ENCODE measurements around the gene ANXA2.

Gene ANXA2

DNA sequence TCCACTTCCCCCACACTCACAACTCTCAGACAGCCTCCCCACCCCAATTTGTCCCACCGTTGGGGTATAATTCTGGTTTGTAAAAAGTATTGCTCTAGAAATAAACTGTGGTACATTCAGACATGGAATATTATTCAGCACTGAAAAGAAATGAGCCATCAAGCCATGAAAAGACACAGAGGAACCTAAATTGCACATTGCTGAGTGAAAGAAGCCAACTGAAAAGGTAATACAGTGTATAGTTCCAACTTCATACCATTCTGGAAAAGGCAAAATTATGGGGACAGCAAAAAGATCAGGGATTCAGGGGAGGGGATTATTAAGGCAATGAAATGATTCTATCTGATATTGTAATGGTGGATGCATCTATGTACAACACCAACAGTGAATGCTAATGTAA lies 10.5 kb downstream of the ANXA2 start:
- DNase-seq (ENCODE audit: low read depth) = no peak

- DNase-seq (ENCODE audit: low read depth) = no peak
These were observed 11.2 kb downstream of the ANXA2 start for GRCh38 chr15:60386615-60387014.

- DNase-seq (ENCODE audit: low read depth) = no peak
These were observed 11.9 kb downstream of the ANXA2 start for GRCh38 chr15:60385620-60386552.

GRCh38 chr15:60384526-60385126 lies 13.2 kb downstream of the ANXA2 start:
- no peak for DNase-seq (ENCODE audit: low read depth)

DNA sequence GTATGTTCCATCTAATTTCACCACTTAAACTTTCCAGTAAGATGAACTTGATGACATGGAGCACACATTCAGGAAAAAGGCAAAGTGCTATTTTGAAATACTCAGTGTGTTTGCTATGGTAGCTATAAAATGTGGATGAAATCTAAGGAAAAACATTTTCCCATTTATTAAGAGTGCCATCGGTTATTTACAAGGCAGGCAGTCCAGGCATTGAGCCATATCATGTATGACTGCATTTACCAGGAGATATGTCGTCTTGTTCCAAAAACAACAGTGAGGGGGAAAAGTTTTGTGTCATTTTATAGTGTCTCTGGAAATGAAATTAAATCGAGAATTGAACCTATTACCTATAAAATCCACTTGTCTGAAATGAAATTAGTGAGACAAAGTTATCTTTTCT lies 13.7 kb downstream of the ANXA2 start:
- no peak for DNase-seq (ENCODE audit: low read depth)

DNA sequence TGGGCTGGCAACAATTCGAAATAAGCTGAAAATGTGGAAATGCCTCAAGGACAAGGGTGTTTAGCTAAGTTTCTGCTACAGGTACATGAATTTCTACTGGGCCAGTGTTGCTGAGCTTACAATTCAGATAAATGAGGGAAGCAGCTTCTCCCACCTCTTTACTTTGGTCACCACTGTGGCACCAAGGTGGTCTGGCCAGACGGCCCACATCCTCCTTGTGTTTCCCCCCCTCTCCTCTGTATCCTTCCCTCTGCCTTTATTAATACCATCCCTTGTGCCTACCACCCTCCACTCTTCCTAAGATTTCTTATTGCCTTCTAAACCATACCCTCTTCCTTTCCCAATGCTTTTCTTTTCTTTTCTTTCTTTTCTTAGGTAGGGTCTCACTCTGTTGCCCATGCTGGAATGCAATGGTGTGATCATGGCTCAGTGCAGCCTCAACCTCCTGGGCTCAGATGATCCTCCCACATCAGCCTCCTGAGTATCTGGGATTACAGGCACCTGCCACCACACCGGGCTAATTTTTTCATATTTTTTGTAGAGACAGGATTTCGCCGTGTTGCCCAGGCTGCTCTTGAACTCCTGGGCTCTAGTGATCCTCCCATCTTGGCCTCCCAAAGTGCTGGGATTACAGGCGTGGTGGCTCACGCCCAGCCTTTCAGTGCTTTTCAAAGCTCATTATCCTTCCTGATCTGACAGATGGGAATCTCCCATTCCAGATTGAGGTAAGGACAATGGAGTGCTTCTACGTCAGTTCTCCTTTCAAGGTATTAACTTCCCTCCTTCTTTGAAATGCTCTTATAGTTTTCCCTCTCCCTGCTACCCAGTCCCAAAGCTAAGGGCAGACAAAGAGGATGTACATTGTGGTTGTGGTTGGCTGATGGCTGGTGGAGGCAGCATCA lies 14.8 kb downstream of the ANXA2 start:
- DNase-seq (ENCODE audit: low read depth) = no peak

DNA sequence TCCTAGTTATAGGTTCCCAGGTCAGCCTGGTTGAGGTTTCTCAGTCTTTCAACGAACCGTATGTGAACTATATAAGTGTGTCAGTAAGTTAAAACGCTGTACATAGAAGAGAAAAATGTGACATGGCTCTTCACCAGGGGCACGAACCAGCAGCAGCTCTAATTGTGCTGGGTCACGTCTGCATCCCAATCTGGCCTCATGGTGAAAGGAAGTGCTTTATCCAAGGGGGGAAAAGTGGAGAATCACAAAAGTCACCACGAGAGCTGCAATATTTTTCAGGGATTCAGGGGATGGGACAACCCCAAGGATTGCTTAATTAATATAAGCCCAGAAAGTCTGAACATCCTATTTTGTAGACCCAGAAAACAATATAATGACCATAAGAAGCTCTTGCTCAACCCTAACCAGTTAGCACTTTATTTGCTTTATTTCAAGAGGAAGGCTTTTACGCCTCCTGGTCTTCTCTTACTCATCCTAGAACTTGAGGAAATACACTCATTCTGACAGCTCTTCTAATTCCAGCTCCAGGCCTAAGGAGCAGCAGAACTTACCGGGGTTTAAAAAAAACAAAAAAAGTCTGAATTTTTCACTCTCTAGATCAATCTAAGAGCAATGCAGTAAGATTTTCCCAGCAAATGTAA lies 16.5 kb downstream of the ANXA2 start:
- no peak for DNase-seq (ENCODE audit: low read depth)

DNA sequence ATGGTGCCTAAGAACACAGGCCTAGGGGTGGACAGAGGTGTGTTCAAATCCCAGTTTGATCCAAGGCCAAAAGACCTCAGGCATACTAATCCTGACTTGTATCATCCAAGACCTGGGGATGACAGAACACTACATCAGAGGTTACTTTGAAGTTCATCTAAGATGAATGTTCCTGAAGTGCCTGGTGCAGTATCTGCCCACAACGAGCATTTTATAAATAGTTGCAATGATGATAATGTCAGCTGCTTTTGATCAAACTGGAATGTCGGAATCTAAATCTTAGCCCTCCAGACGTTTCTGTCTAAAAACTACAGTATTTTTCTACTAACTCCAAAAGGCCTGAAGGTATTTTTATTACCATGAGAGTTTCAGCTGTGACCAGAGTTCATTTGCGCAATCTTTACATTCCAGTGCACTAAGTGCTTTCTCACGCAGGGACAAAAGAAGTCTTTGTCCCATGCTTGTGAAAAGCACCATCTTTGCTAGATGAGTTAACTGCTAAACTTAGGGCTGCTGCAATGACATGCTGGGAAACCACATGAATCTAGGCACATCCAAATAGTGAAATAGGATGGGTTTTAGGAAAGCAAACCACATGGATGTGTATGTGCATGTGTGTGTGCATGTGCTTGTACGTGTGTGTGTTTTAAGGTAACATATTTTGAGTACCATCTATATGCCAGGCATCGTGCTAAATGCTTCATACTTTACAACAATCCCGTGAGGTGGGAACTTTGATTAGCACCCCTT lies 18.1 kb downstream of the ANXA2 start:
- no peak for DNase-seq (ENCODE audit: low read depth)

- no peak for DNase-seq (ENCODE audit: low read depth)
These were observed 18.6 kb downstream of the ANXA2 start for GRCh38 chr15:60379185-60379524.

- no peak for DNase-seq (ENCODE audit: low read depth)
These were observed 21.1 kb downstream of the ANXA2 start for GRCh38 chr15:60376677-60377095.

DNA sequence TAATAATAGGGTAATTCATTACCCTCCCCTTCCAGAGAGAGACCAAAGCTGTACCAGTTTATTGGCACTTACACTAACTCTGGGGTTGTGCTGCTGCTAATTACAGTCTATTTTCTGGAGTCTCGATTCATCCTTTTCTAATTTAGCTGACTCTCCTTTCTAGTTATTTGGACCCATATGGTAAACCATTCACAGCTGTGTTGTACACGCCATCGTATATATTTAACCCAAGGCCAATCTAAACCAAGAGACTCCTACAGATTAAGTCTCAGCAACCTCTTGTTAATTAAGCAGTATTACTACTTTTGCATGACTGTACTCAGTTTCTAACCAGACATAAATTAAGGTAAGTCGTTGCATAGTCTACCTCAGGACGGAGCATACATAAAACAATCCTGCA lies 22.5 kb downstream of the ANXA2 start:
- DNase-seq (ENCODE audit: low read depth) = no peak

DNA sequence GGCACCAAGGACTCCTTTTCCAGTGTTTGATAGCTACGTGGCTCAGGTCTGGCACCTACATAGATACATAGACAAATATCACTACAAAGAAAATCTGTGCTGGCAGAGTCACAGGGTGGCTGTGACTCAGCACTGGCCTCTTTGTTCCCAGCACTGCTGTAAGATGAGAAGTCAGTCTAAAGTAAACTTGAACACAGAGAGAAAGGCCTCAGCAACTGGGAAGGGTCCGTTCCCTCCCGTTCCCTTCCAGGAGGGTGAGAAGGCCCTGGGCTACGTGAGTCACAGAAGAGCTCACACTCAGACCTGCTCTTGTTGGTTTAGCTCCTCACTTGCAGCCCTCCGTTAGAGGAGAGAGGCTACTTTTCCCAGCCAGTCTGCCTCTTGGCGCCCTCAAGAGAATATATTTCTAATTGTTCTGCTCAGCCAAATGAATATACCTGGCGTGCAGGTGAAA lies 23.1 kb downstream of the ANXA2 start:
- no peak for DNase-seq (ENCODE audit: low read depth)

GRCh38 chr15:60374209-60374608 lies 23.6 kb downstream of the ANXA2 start:
- DNase-seq (ENCODE audit: low read depth) = no peak

DNA sequence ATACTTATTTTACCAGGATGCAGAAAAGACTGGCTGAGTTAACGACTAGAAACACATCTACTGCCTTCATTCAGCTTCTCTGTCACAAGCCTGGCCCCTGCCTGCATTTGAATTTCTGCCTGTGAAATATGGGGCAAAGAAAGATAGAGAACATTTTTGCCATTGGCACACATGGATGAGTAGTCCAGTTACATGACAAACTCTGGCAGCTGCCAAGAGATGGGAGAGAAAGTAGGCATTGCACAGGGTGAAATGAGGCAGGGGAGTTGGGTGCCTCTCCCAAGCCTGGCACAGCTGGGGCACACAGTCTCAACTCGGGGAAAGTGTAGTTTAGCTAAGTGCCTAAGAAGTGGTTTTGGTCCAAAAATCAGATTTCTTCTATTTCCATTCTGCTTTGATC lies 24.0 kb downstream of the ANXA2 start:
- DNase-seq (ENCODE audit: low read depth) = no peak

DNA sequence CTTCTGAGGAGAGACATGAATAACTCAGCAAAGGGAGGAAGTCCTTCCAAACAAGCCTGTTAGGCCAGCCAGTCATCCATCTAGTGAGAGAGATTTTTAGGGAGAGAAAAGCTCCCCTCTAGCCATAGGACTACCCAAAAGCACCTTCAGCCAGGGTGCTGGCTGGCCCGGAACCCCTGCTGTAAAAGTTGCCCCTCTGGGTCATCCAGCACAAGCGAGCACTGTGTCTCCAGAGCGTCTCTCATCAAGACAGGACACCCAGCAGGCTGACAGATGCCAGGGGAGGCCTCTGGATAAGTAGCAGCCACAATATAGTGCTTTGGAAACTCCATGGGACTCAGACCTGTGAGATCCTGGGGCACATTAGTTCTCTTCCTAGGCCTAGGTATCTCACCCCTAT lies 24.5 kb downstream of the ANXA2 start:
- DNase-seq (ENCODE audit: low read depth) = no peak

GRCh38 chr15:60372756-60373155 lies 25.0 kb downstream of the ANXA2 start:
- DNase-seq (ENCODE audit: low read depth) = no peak

DNA sequence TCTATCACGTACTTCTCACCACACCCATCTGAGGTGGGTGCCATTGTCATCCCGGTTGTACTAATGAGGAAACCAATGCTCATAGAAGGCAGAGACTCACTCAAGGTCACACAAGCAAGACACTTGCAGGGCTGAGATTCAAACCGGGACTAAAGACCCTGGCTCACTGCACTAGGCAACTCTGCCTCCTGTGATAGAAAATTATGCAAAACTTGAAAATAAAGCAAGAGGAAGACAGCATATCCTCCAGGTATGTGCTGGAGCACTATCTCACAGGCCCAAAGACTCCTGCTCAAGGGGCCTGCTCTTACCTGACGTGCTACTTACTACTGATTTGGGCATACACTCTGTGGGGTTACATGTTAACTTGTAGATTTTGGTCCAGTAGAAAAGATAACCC lies 25.6 kb downstream of the ANXA2 start:
- DNase-seq (ENCODE audit: low read depth) = no peak

- DNase-seq (ENCODE audit: low read depth) = no peak
These were observed 26.4 kb downstream of the ANXA2 start for GRCh38 chr15:60371175-60372051.

- no peak for DNase-seq (ENCODE audit: low read depth)
These were observed 27.0 kb downstream of the ANXA2 start for GRCh38 chr15:60370869-60371136.

GRCh38 chr15:60370105-60370868 lies 27.5 kb downstream of the ANXA2 start:
- DNase-seq (ENCODE audit: low read depth) = no peak

All from activated T-cell treated with anti-CD3 and anti-CD28 coated beads for 48 hours (primary cell).